ENCODE data around the gene KLC1. TPM values are rescaled to one million over a fixed set of nuclear protein-coding genes. Genes with fewer than 3 reads are reported as not detected.

The KLC1 gene
- total and polyA plus RNA-seq, 2 donors (not counting 1 experiment from before 2014, with no cell fraction given) = 102 to 243 TPM

GRCh38 chr14:103686831-103687485, 57.9 kb downstream of the KLC1 start:
- DNase-seq (no peak), ATAC-seq (ENCODE audit: low read depth) (no peak)
- peaks cover 32% of the 10 kb centered on the region for H3K4me1 Mint-ChIP-seq
- Histone ChIP-seq H4K20me1 (ENCODE audit: control insufficient read depth, insufficient read depth, low read length, poor library complexity, severe bottlenecking) (peaks cover 25% of the 10 kb centered on the region), H3K4me3 (ENCODE audit: control extremely low read depth in 1 of 5, extremely low read depth in 1 of 5, insufficient read depth in 1 of 5, low read depth in 2 of 5, low read length in 4 of 5) (no peak overlapping the region), H3K27ac (ENCODE audit: low read length in 2 of 2) (no peak overlapping the region), H3K9me3 (ENCODE audit: control extremely low read depth in 1 of 3, control insufficient read depth in 2 of 3, insufficient read depth in 1 of 3, low read length in 2 of 3) (no peaks in the 10 kb centered on the region), H3K27me3 (replicated peaks in 1 of 4; ENCODE audit: control extremely low read depth in 1 of 4, control insufficient read depth in 3 of 4, insufficient read depth in 4 of 4, low read length in 3 of 4) (no peaks in the 10 kb centered on the region), H2AFZ (ENCODE audit: insufficient read depth, low read depth, low read length, poor library complexity, severe bottlenecking) (no peak overlapping the region), H3K4me1 (ENCODE audit: control insufficient read depth in 2 of 2, insufficient read depth in 2 of 2, low read length in 2 of 2) (peaks cover 37 to 38% of the 10 kb centered on the region in 2 donors), H3K9ac (ENCODE audit: low read length) (no peak overlapping the region), H3K79me2 (ENCODE audit: control insufficient read depth, insufficient read depth, low read length) (peaks cover 38% of the 10 kb centered on the region), H3K4me2 (replicated peaks; ENCODE audit: low read depth, low read length, poor library complexity, severe bottlenecking) (no peak overlapping the region), H3K36me3 (replicated peaks in 1 of 2; ENCODE audit: control extremely low read depth in 1 of 2, control insufficient read depth in 1 of 2, extremely low read depth in 1 of 2, insufficient read depth in 2 of 2, low read length in 1 of 2) (peaks cover 2 to 56% of the 10 kb centered on the region in 2 experiments)
- POLR2A ChIA-PET = no interaction called here
- H3K9me3 Mint-ChIP-seq (ENCODE audit: insufficient read depth) = no peaks in the 10 kb centered on the region
- no peaks in the 10 kb centered on the region for H3K27me3 Mint-ChIP-seq
- H3K4me3 Mint-ChIP-seq = no peak overlapping the region
- no peak for TF ChIP-seq EZH2 (IDR thresholded peaks at IDR 0.05; ENCODE audit: borderline replicate concordance, insufficient read depth, low read depth, low read length, poor library complexity, severe bottlenecking)
- TF ChIP-seq CTCF (IDR thresholded peaks at IDR 0.05) = no peak
- CTCF ChIA-PET = interaction anchor here (0.7 kb wide), 1 partner anchor 9 kb away, joined by 3 read pairs; no protein-coding TSS in a partner anchor
- whole genome bisulfite sequencing (ENCODE audit: insufficient coverage) = 98% methylated on average over 10 of the region's 19 CpGs
- intact Hi-C loops (cut with micrococcal nuclease) = no loop called here
- no peak overlapping the region for H3K27ac Mint-ChIP-seq

GRCh38 chr14:103687712-103688111, 58.7 kb downstream of the KLC1 start:
- DNase-seq (no peak), ATAC-seq (ENCODE audit: low read depth) (no peak)
- H3K79me2 ChIP-seq (ENCODE audit: control insufficient read depth, insufficient read depth, low read length) = peaks cover 33% of the 10 kb centered on the region
- no peak overlapping the region for H3K27ac ChIP-seq (ENCODE audit: low read length in 2 of 2)
- H3K27me3 Mint-ChIP-seq = no peaks in the 10 kb centered on the region
- intact Hi-C loops (cut with micrococcal nuclease) = no loop called here
- H3K9me3 Mint-ChIP-seq (ENCODE audit: insufficient read depth) = no peaks in the 10 kb centered on the region
- no peaks in the 10 kb centered on the region for H3K9me3 ChIP-seq (ENCODE audit: control extremely low read depth in 1 of 3, control insufficient read depth in 2 of 3, insufficient read depth in 1 of 3, low read length in 2 of 3)
- H3K36me3 ChIP-seq (replicated peaks in 1 of 2; ENCODE audit: control extremely low read depth in 1 of 2, control insufficient read depth in 1 of 2, extremely low read depth in 1 of 2, insufficient read depth in 2 of 2, low read length in 1 of 2) = peaks cover 2 to 54% of the 10 kb centered on the region in 2 experiments
- no peak overlapping the region for H3K9ac ChIP-seq (ENCODE audit: low read length)
- H4K20me1 ChIP-seq (ENCODE audit: control insufficient read depth, insufficient read depth, low read length, poor library complexity, severe bottlenecking) = peaks cover 25% of the 10 kb centered on the region
- H2AFZ ChIP-seq (ENCODE audit: insufficient read depth, low read depth, low read length, poor library complexity, severe bottlenecking) = no peak overlapping the region
- CTCF ChIA-PET = no interaction called here
- WGBS (ENCODE audit: insufficient coverage) = 100% methylated on average over 3 of the region's 4 CpGs
- H3K4me3 Mint-ChIP-seq = no peak overlapping the region
- H3K4me2 ChIP-seq (replicated peaks; ENCODE audit: low read depth, low read length, poor library complexity, severe bottlenecking) = no peak overlapping the region
- no peaks in the 10 kb centered on the region for H3K27me3 ChIP-seq (replicated peaks in 1 of 4; ENCODE audit: control extremely low read depth in 1 of 4, control insufficient read depth in 3 of 4, insufficient read depth in 4 of 4, low read length in 3 of 4)
- no peak overlapping the region for H3K4me3 ChIP-seq (ENCODE audit: control extremely low read depth in 1 of 5, extremely low read depth in 1 of 5, insufficient read depth in 1 of 5, low read depth in 2 of 5, low read length in 4 of 5)
- no peak for TF ChIP-seq CTCF (IDR thresholded peaks at IDR 0.05)
- TF ChIP-seq EZH2 (IDR thresholded peaks at IDR 0.05; ENCODE audit: borderline replicate concordance, insufficient read depth, low read depth, low read length, poor library complexity, severe bottlenecking) = no peak
- peaks cover 36% of the 10 kb centered on the region for H3K4me1 Mint-ChIP-seq
- POLR2A ChIA-PET = no interaction called here
- H3K4me1 ChIP-seq (ENCODE audit: control insufficient read depth in 2 of 2, insufficient read depth in 2 of 2, low read length in 2 of 2) = peaks cover 41 to 43% of the 10 kb centered on the region in 2 donors
- H3K27ac Mint-ChIP-seq = no peak overlapping the region

Data from B cell (primary cell).